Endothelial cell of umbilical vein (primary cell): ENCODE measurements around the gene GFM2. TPM values are rescaled to one million over a fixed set of nuclear protein-coding genes. Genes with fewer than 3 reads are reported as not detected.
"Not testable (repeated sequence)": the region's sequence is repeated elsewhere in the genome, so short reads cannot be mapped to it uniquely, and the experiment has no call there.

Experiments used
- BruUV-seq: library from RNA; stranded (reverse); fragments of 400-500 nt; replicated peaks from 2 replicates; lab custom pipeline; 2021; lab: Mats Ljungman, UMichigan
- CTCF ChIA-PET: fragments of 300-600, 350-600 bp; sonication (Branson Sonifier 250); formaldehyde crosslinking; loops from one replicate; lab custom pipeline; 2021; ENCODE audit warnings: antibody characterized with exemption, inconsistent platforms; lab: Charles Lee
- POLR2A ChIA-PET: fragments of 300-600, 350-600 bp; sonication (Branson Sonifier 250); formaldehyde crosslinking; loops from one replicate; lab custom pipeline; 2021; ENCODE audit warnings: antibody characterized with exemption, inconsistent platforms; lab: Charles Lee
- DNase-seq: peaks from one replicate; pipeline ENCODE4 v3.0.0-alpha.2; 2011; ENCODE audit warnings: low read depth, low spot score
- FAIRE-seq: peaks from 2 replicates; lab custom pipeline; 2011; peaks lifted over from hg19 to GRCh38; lab: Jason Lieb, UNC
- H2AFZ ChIP-seq: 2 replicates; pipeline ENCODE4 v1.6.0; 2012; ENCODE audit warnings: low read depth, low read length, control low read depth, inconsistent platforms
- H3K27ac ChIP-seq: 2 replicates; pipeline ENCODE4 v1.5.1; 2011; ENCODE audit warnings: low read depth, mild to moderate bottlenecking, control low read depth, low read length, moderate library complexity; ENCODE audit not compliant: insufficient read depth
- H3K27me3 ChIP-seq, 2 experiments: 2 replicates each; pipeline versions ENCODE4 v1.6.0 to v1.6.1; 2011; ENCODE audit warnings: low read length in 2 of 2, mixed read lengths in 1 of 2; ENCODE audit not compliant: control insufficient read depth in 2 of 2, insufficient read depth in 2 of 2
- H3K36me3 ChIP-seq, 2 experiments: 2 replicates in 1 of 2; 3 replicates in 1 of 2; pipeline ENCODE4 v1.5.1; 2011; ENCODE audit warnings: low read length in 2 of 2, mild to moderate bottlenecking in 1 of 2, moderate library complexity in 1 of 2; ENCODE audit not compliant: control insufficient read depth in 2 of 2, insufficient read depth in 2 of 2; ENCODE audit errors: extremely low read depth in 1 of 2
- H3K4me1 ChIP-seq: 3 replicates; pipeline ENCODE4 v1.5.1; 2011; ENCODE audit warnings: mild to moderate bottlenecking, low read length; ENCODE audit not compliant: control insufficient read depth, insufficient read depth; ENCODE audit errors: extremely low read depth
- H3K4me2 ChIP-seq: 2 replicates; pipeline ENCODE4 v1.6.1; 2011; ENCODE audit warnings: low read length, control low read depth, mixed read lengths; ENCODE audit not compliant: insufficient read depth
- H3K4me3 ChIP-seq, 3 experiments: fragments of 200-600 bp in 1 of 3; sonication (generic), shearing (Covaris generic) in 1 of 3; replicated peaks in 1 of 3; 2 replicates each; pipeline ENCODE4 v1.5.1; 2011 to 2016; ENCODE audit warnings: control low read depth in 3 of 3, low read length in 3 of 3, mild to moderate bottlenecking in 2 of 3, inconsistent platforms in 1 of 3, low read depth in 1 of 3, moderate library complexity in 1 of 3; ENCODE audit not compliant: insufficient read depth in 1 of 3
- H3K79me2 ChIP-seq: 2 replicates; pipeline ENCODE4 v1.6.0; 2012; ENCODE audit warnings: low read length, inconsistent platforms; ENCODE audit not compliant: control insufficient read depth, insufficient read depth
- H3K9ac ChIP-seq: replicated peaks from 2 replicates; pipeline ENCODE3; 2011; ENCODE audit warnings: low read length, control low read depth; ENCODE audit not compliant: insufficient read depth; ENCODE audit errors: extremely low read depth
- H3K9me1 ChIP-seq: replicated peaks from 3 replicates; pipeline ENCODE4 v1.6.0; 2011; ENCODE audit warnings: mild to moderate bottlenecking, low read length; ENCODE audit not compliant: control insufficient read depth, insufficient read depth; ENCODE audit errors: extremely low read depth
- H3K9me3 ChIP-seq: replicated peaks from 2 replicates; pipeline ENCODE4 v1.5.1; 2012; ENCODE audit warnings: low read length, inconsistent platforms; ENCODE audit not compliant: control insufficient read depth, insufficient read depth
- H4K20me1 ChIP-seq: replicated peaks from 2 replicates; pipeline ENCODE3; 2011; ENCODE audit warnings: mild to moderate bottlenecking, low read length; ENCODE audit not compliant: control insufficient read depth, insufficient read depth; ENCODE audit errors: extremely low read depth
- CTCF ChIP-seq, 2 donors: IDR thresholded peaks; 1 replicate in 1 of 2; 2 replicates in 1 of 2; pipeline ENCODE4 v1.5.1; 2011; ENCODE audit warnings: low read length in 2 of 2, mild to moderate bottlenecking in 2 of 2, moderate library complexity in 2 of 2, control low read depth in 1 of 2, inconsistent platforms in 1 of 2, low read depth in 1 of 2; ENCODE audit not compliant: insufficient read depth in 1 of 2; ENCODE audit errors: extremely low read depth in 1 of 2
- EZH2 ChIP-seq: IDR thresholded peaks from 2 replicates; pipeline ENCODE4 v1.6.1; 2012; ENCODE audit warnings: borderline replicate concordance, low read depth, mild to moderate bottlenecking, moderate library complexity, low read length, inconsistent platforms; ENCODE audit not compliant: severe bottlenecking
- FOS ChIP-seq: IDR thresholded peaks from 2 replicates; pipeline ENCODE4 v1.6.1; 2011; ENCODE audit warnings: mild to moderate bottlenecking, low read length, moderate library complexity, borderline replicate concordance; ENCODE audit not compliant: insufficient read depth
- GATA2 ChIP-seq: IDR thresholded peaks from 2 replicates; pipeline ENCODE4 v1.7.0; 2011; ENCODE audit warnings: low read depth, mild to moderate bottlenecking, moderate library complexity, mixed read lengths, low read length; ENCODE audit not compliant: insufficient read length, insufficient read depth
- JUN ChIP-seq: IDR thresholded peaks from 2 replicates; pipeline ENCODE4 v1.6.1; 2011; ENCODE audit warnings: borderline replicate concordance, low read depth; ENCODE audit not compliant: insufficient read length, insufficient read depth
- MAX ChIP-seq: IDR thresholded peaks from 2 replicates; pipeline ENCODE4 v1.6.1; 2011; ENCODE audit not compliant: insufficient read depth, insufficient read length
- MYC ChIP-seq: IDR thresholded peaks from one replicate; pipeline ENCODE4 v1.6.1; 2011; ENCODE audit warnings: mild to moderate bottlenecking, low read depth, low read length
- POLR2A ChIP-seq: IDR thresholded peaks from 2 replicates; pipeline ENCODE4 v1.6.1; 2012; ENCODE audit warnings: low read depth, mild to moderate bottlenecking, control low read depth, low read length
- POLR2AphosphoS5 ChIP-seq: IDR thresholded peaks from 2 replicates; pipeline ENCODE4 v1.6.1; 2012; ENCODE audit warnings: low read depth, mild to moderate bottlenecking, control low read depth, low read length, moderate library complexity; ENCODE audit not compliant: insufficient read depth
- dilution Hi-C: fragments of 300-500 bp; cut with MboI; formaldehyde crosslinking; loops from one replicate; pipeline ENCODE4 v1.15.0; 2019; ENCODE audit warnings: low sequenced_read_pairs; ENCODE audit not compliant: extremely low pct_ligation_motif_present
- intact Hi-C: fragments of 100-400 bp; cut with micrococcal nuclease; formaldehyde crosslinking; loops from one replicate; pipeline ENCODE4 v1.10.0; 2022
- polyA plus RNA-seq, 4 experiments: library from polyadenylated mRNA; depleted of rRNA in 3 of 4; stranded (reverse) in 3 of 4; unstranded in 1 of 4; fragments of >200 nt; gene quantifications; 2 replicates each; pipeline versions ENCODE4 v1.2.1 to v1.2.3, GENCODE V29; 2011 to 2012; ENCODE audit warnings: missing spikeins in 1 of 4
- total RNA-seq: library from RNA; stranded (reverse); gene quantifications from 2 replicates; pipeline ENCODE4 v1.2.3, GENCODE V29; 2021

Gene GFM2
- total and polyA plus RNA-seq, 2 donors (not counting 3 experiments of a cell fraction or from before 2014, with no cell fraction given): 16.5 to 29.0 TPM

GRCh38 chr5:74798977-74799911, 32.3 kb upstream of the GFM2 start:
- no peak overlapping the region for H3K27ac ChIP-seq
- no peaks in the 10 kb centered on the region for H3K79me2 ChIP-seq
- no peaks in the 10 kb centered on the region for H3K4me1 ChIP-seq
- ChIA-PET CTCF (no interaction called here), POLR2A (no interaction called here)
- dilution Hi-C loops (no loop called here), intact Hi-C loops (no loop called here)
- no TSS peak for BruUV-seq
- H3K36me3 ChIP-seq: no peaks in the 10 kb centered on the region
- H3K9me1 ChIP-seq: no peaks in the 10 kb centered on the region
- H4K20me1 ChIP-seq: no peaks in the 10 kb centered on the region
- peaks cover 0 to 2% of the 10 kb centered on the region in 2 experiments for H3K27me3 ChIP-seq
- H3K4me2 ChIP-seq: no peak overlapping the region
- no peak overlapping the region for H2AFZ ChIP-seq
- FAIRE-seq: no peak
- TF ChIP-seq EZH2 (no peak), FOS (no peak), MYC (no peak), POLR2A (no peak), JUN (no peak), CTCF (IDR thresholded peaks at IDR 0.05; ENCODE audit: extremely low read depth in 1 of 2, insufficient read depth in 1 of 2, low read depth in 1 of 2, low read length in 2 of 2) (no peak), POLR2AphosphoS5 (no peak), MAX (no peak), GATA2 (no peak)
- H3K9ac ChIP-seq: no peak overlapping the region
- no peaks in the 10 kb centered on the region for H3K9me3 ChIP-seq
- H3K4me3 ChIP-seq: no peak overlapping the region
- no peak for DNase-seq

- H3K36me3 ChIP-seq, intact Hi-C loops, H3K9me3 ChIP-seq, H3K9me1 ChIP-seq, H2AFZ ChIP-seq, H4K20me1 ChIP-seq, CTCF ChIA-PET, H3K4me2 ChIP-seq, dilution Hi-C loops, BruUV-seq, POLR2A ChIA-PET, H3K27me3 ChIP-seq, FAIRE-seq, H3K79me2 ChIP-seq, H3K9ac ChIP-seq, H3K4me3 ChIP-seq, H3K4me1 ChIP-seq, DNase-seq, H3K27ac ChIP-seq: not testable (repeated sequence)
These were observed 24.8 kb upstream of the GFM2 start for GRCh38 chr5:74791669-74792068.
